SU-DHL-6 (cell line): ENCODE data around the gene DMD.

ENCODE experiments used
- CTCF ChIP-seq: fragments of 200-600 bp; sonication (generic); IDR thresholded peaks from one replicate; pipeline ENCODE4 v1.5.1; 2017; ENCODE audit warnings: antibody characterized with exemption, mild to moderate bottlenecking, low read length, moderate library complexity; ENCODE audit not compliant: insufficient read depth, poor library complexity, severe bottlenecking
- EZH2phosphoT487 ChIP-seq: fragments of 200-600 bp; sonication (generic), shearing (Covaris generic); conservative IDR thresholded peaks from 2 replicates; pipeline ENCODE4 v1.6.1; 2018; ENCODE audit warnings: mild to moderate bottlenecking, antibody characterized with exemption, low read length, moderate library complexity, mixed read lengths

GRCh38 chrX:31291131-31291530 is 1920.2 kb downstream of the DMD start:
- TF ChIP-seq CTCF (no peak), EZH2phosphoT487 (no peak)
